GM19468 (cell line): Measurements from ENCODE around the gene NR1H3.
A peak's percentile ranks its signal among the peaks of the same experiment; 100 is the strongest.

Experiments used
- ATAC-seq: cut with Tn5 transposase; IDR thresholded peaks from one replicate; pipeline ENCODE4 v1.9.1; 2021; ENCODE audit warnings: mild to moderate bottlenecking, moderate library complexity, moderate number of reproducible peaks; ENCODE audit not compliant: unreplicated experiment; ENCODE audit errors: extremely low read depth

Gene NR1H3

GRCh38 chr11:47243454-47243853, 14.3 kb upstream of the NR1H3 start:
- no peak for ATAC-seq

- no peak for ATAC-seq
Measured at GRCh38 chr11:47244448-47245350, 13.1 kb upstream of the NR1H3 start.

GRCh38 chr11:47245611-47246357, 12.0 kb upstream of the NR1H3 start:
- ATAC-seq: no peak

GRCh38 chr11:47247502-47247901, 10.3 kb upstream of the NR1H3 start:
- no peak for ATAC-seq

- ATAC-seq: no peak
Measured at GRCh38 chr11:47248304-47248663, 9.5 kb upstream of the NR1H3 start.

GRCh38 chr11:47248664-47249377, 9.0 kb upstream of the NR1H3 start, which contains the start of gene ACP2:
TSS of gene ACP2 (minus strand) at chr11:47248814. CDS start at chr11:47248789, 25 bp downstream.
- peak; percentile 75 for ATAC-seq

- no peak for ATAC-seq
Measured at GRCh38 chr11:47249378-47249715, 8.4 kb upstream of the NR1H3 start.

GRCh38 chr11:47251751-47252150, 6.0 kb upstream of the NR1H3 start:
- no peak for ATAC-seq

GRCh38 chr11:47253660-47254059, 4.1 kb upstream of the NR1H3 start:
- ATAC-seq: no peak

GRCh38 chr11:47254386-47254785, 3.4 kb upstream of the NR1H3 start:
- no peak for ATAC-seq

- ATAC-seq: no peak
Measured at GRCh38 chr11:47256374-47256773, 1.4 kb upstream of the NR1H3 start.

- ATAC-seq: no peak
Measured at GRCh38 chr11:47257177-47257516, 649 bp upstream of the NR1H3 start.

- no peak for ATAC-seq
Measured at GRCh38 chr11:47258317-47258902, 614 bp downstream of the NR1H3 start.

GRCh38 chr11:47259232-47259977, 1.6 kb downstream of the NR1H3 start:
- ATAC-seq: peak; percentile 58

- ATAC-seq: no peak
Measured at GRCh38 chr11:47260366-47260765, 2.6 kb downstream of the NR1H3 start.

- ATAC-seq: no peak
Measured at GRCh38 chr11:47261291-47261800, 3.5 kb downstream of the NR1H3 start.

- ATAC-seq: no peak
Measured at GRCh38 chr11:47264119-47264518, 6.3 kb downstream of the NR1H3 start.

- ATAC-seq: no peak
Measured at GRCh38 chr11:47264521-47264920, 6.7 kb downstream of the NR1H3 start.

- no peak for ATAC-seq
Measured at GRCh38 chr11:47267876-47268275, 10.1 kb downstream of the NR1H3 start.
